CD4-positive, alpha-beta T cell (primary cell): ENCODE results near the gene SERPIND1. TPM values are rescaled to one million over a fixed set of nuclear protein-coding genes. Genes with fewer than 3 reads are reported as not detected.

Experiments used
- ATAC-seq: fragments of 200-7000 bp; cut with Tn5 transposase; one replicate; pipeline ENCODE4 v1.10.0; 2022; ENCODE audit warnings: mild to moderate bottlenecking; ENCODE audit not compliant: poor library complexity
- CTCF ChIA-PET: fragments of 350-600 bp; sonication (Branson Sonifier 250); formaldehyde crosslinking; loops from one replicate; lab custom pipeline; 2021; ENCODE audit warnings: antibody characterized with exemption, inconsistent platforms; lab: Charles Lee
- POLR2A ChIA-PET: fragments of 350-600 bp; sonication (Branson Sonifier 250); formaldehyde crosslinking; loops from one replicate; lab custom pipeline; 2021; ENCODE audit warnings: antibody characterized with exemption, inconsistent platforms; lab: Charles Lee
- DNase-seq, 14 experiments: peaks; one replicate each; pipeline ENCODE4 v3.0.0-alpha.2; 2013 to 2020; ENCODE audit warnings: mixed read lengths in 2 of 14
- H3K27ac ChIP-seq, 2 donors: one replicate each; pipeline versions ENCODE4 v1.5.1 to v1.7.0; 2013; ENCODE audit warnings: low read length in 2 of 2, low read depth in 1 of 2, mild to moderate bottlenecking in 1 of 2
- H3K27me3 ChIP-seq, 2 experiments: 1 replicate in 1 of 2; 2 replicates in 1 of 2; pipeline versions ENCODE4 v1.6.1 to v1.7.0; 2013; ENCODE audit warnings: low read length in 2 of 2, control low read depth in 1 of 2, mild to moderate bottlenecking in 1 of 2, moderate library complexity in 1 of 2; ENCODE audit not compliant: insufficient read depth in 2 of 2, control insufficient read depth in 1 of 2
- H3K36me3 ChIP-seq: one replicate; pipeline ENCODE4 v1.6.1; 2013; ENCODE audit warnings: low read length, control low read depth; ENCODE audit not compliant: insufficient read depth
- H3K4me1 ChIP-seq: one replicate; pipeline ENCODE4 v1.6.1; 2013; ENCODE audit warnings: low read length, control low read depth; ENCODE audit not compliant: insufficient read depth
- H3K4me3 ChIP-seq: one replicate; pipeline ENCODE4 v1.5.1; 2013; ENCODE audit warnings: mild to moderate bottlenecking, low read length, moderate library complexity
- H3K9me3 ChIP-seq, 2 experiments: 1 replicate in 1 of 2; 2 replicates in 1 of 2; pipeline versions ENCODE4 v1.6.1 to v1.7.0; 2013; ENCODE audit warnings: low read length in 2 of 2, mild to moderate bottlenecking in 2 of 2, control low read depth in 1 of 2, moderate library complexity in 1 of 2; ENCODE audit not compliant: control insufficient read depth in 1 of 2, insufficient read depth in 1 of 2
- H3K27ac Mint-ChIP-seq: one replicate; pipeline ENCODE4 v1.8.0; 2020; ENCODE audit warnings: mixed read lengths
- H3K27me3 Mint-ChIP-seq: one replicate; pipeline ENCODE4 v1.8.0; 2021; ENCODE audit warnings: mixed read lengths
- H3K36me3 Mint-ChIP-seq: one replicate; pipeline ENCODE4 v1.8.0; 2021; ENCODE audit warnings: low read depth, mixed read lengths
- H3K4me1 Mint-ChIP-seq: one replicate; pipeline ENCODE4 v1.8.0; 2021; ENCODE audit warnings: low read depth, mixed read lengths
- H3K4me3 Mint-ChIP-seq: one replicate; pipeline ENCODE4 v1.8.0; 2020; ENCODE audit warnings: mild to moderate bottlenecking, mixed read lengths
- H3K9me3 Mint-ChIP-seq: one replicate; pipeline ENCODE4 v1.8.0; 2020; ENCODE audit warnings: mixed read lengths
- CTCF ChIP-seq: fragments of 200-600 bp; IDR thresholded peaks from one replicate; pipeline ENCODE4 v1.8.0; 2022; ENCODE audit warnings: antibody characterized with exemption, mild to moderate bottlenecking
- intact Hi-C, 2 experiments: fragments of 100-400 bp; cut with DNase I in 1 of 2; cut with micrococcal nuclease in 1 of 2; formaldehyde crosslinking; loops; one replicate each; pipeline versions ENCODE4 v1.15.1 to v1.9.0; 2023 to 2025; cut with DNase I, micrococcal nuclease
- total RNA-seq, 174 experiments: library from RNA in 2 of 174; stranded (reverse) in 2 of 174; gene quantifications; one replicate each; pipeline ENCODE4 v1.2.3 and lab custom pipeline; 2021 to 2026

The SERPIND1 gene
- total RNA-seq, 2 experiments from 2014 or later = not detected

- no peak overlapping the region for H3K27ac Mint-ChIP-seq
- H3K36me3 Mint-ChIP-seq = peaks cover 70% of the 10 kb centered on the region
- Histone ChIP-seq H3K4me3 (no peak overlapping the region), H3K4me1 (no peaks in the 10 kb centered on the region), H3K36me3 (peaks cover 53% of the 10 kb centered on the region), H3K27ac (no peak overlapping the region), H3K27me3 (no peaks in the 10 kb centered on the region), H3K9me3 (no peaks in the 10 kb centered on the region)
- ChIA-PET CTCF (interaction anchor here (0.8 to 1.4 kb wide), 7 partner anchors 11 to 584 kb away, joined by 3 to 7 read pairs (median 5); no protein-coding TSS in a partner anchor), POLR2A (interaction anchor here (0.9 kb wide), 1 partner anchor 175 kb away, joined by 3 read pairs; no protein-coding TSS in a partner anchor)
- H3K9me3 Mint-ChIP-seq = no peaks in the 10 kb centered on the region
- no peaks in the 10 kb centered on the region for H3K27me3 Mint-ChIP-seq
- peaks cover 5% of the 10 kb centered on the region for H3K4me1 Mint-ChIP-seq
- H3K4me3 Mint-ChIP-seq = no peak overlapping the region
- DNase-seq = no peak
- no peak for ATAC-seq
- intact Hi-C loops = loop anchor here in 1 of 2 experiments (2.0 to 5.0 kb wide), 3 partner anchors 36 to 584 kb away; no protein-coding TSS in a partner anchor
- no peak for TF ChIP-seq CTCF
These were observed 32.8 kb upstream of the SERPIND1 start for GRCh38 chr22:20741008-20741633.

GRCh38 chr22:20741634-20742581 lies 32.0 kb upstream of the SERPIND1 start:
- peak; percentile 81 for TF ChIP-seq CTCF
- Mint-ChIP-seq H3K4me1 (peaks cover 5% of the 10 kb centered on the region), H3K4me3 (no peak overlapping the region), H3K9me3 (no peaks in the 10 kb centered on the region), H3K27me3 (no peaks in the 10 kb centered on the region), H3K36me3 (peaks cover 69% of the 10 kb centered on the region), H3K27ac (no peak overlapping the region)
- ChIA-PET POLR2A (interaction anchor here (0.9 kb wide), 1 partner anchor 176 kb away, joined by 3 read pairs; no protein-coding TSS in a partner anchor), CTCF (interaction anchor here (0.8 to 1.4 kb wide), 7 partner anchors 10 to 585 kb away, joined by 3 to 7 read pairs (median 5); no protein-coding TSS in a partner anchor)
- peak in 12 of 14 experiments; percentile 9 to 67 (median 36) for DNase-seq
- H3K36me3 ChIP-seq = peaks cover 57% of the 10 kb centered on the region
- no peak overlapping the region for H3K27ac ChIP-seq
- no peak overlapping the region for H3K4me3 ChIP-seq
- H3K4me1 ChIP-seq = no peaks in the 10 kb centered on the region
- no peak for ATAC-seq
- intact Hi-C loops = loop anchor here (1.0 to 5.0 kb wide), 5 partner anchors 37 to 585 kb away; no protein-coding TSS in a partner anchor
- no peaks in the 10 kb centered on the region for H3K27me3 ChIP-seq
- no peaks in the 10 kb centered on the region for H3K9me3 ChIP-seq

GRCh38 chr22:20742764-20743163 lies 31.1 kb upstream of the SERPIND1 start:
- H3K4me1 ChIP-seq = no peaks in the 10 kb centered on the region
- no peaks in the 10 kb centered on the region for H3K9me3 Mint-ChIP-seq
- H3K4me3 Mint-ChIP-seq = no peak overlapping the region
- POLR2A ChIA-PET = no interaction called here
- H3K9me3 ChIP-seq = no peaks in the 10 kb centered on the region
- peaks cover 5% of the 10 kb centered on the region for H3K4me1 Mint-ChIP-seq
- H3K27ac Mint-ChIP-seq = no peak overlapping the region
- H3K27me3 ChIP-seq = no peaks in the 10 kb centered on the region
- ATAC-seq (no peak), DNase-seq (no peak)
- H3K4me3 ChIP-seq = no peak overlapping the region
- CTCF ChIA-PET = interaction anchor here (1.3 to 1.4 kb wide), 2 partner anchors 325 to 586 kb away, joined by 5 to 7 read pairs; no protein-coding TSS in a partner anchor
- H3K27ac ChIP-seq = no peak overlapping the region
- intact Hi-C loops = loop anchor here (1.0 to 5.0 kb wide), 3 partner anchors 136 to 585 kb away; no protein-coding TSS in a partner anchor
- peaks cover 73% of the 10 kb centered on the region for H3K36me3 Mint-ChIP-seq
- no peaks in the 10 kb centered on the region for H3K27me3 Mint-ChIP-seq
- no peak for TF ChIP-seq CTCF
- peaks cover 63% of the 10 kb centered on the region for H3K36me3 ChIP-seq
